ENCODE data around the gene NFATC2.

NFATC2 gene

GRCh38 chr20:51487565-51488268, 54.8 kb downstream of the NFATC2 start:
- DNase-seq (ENCODE audit: low spot score) = no peak
- TF ChIP-seq, protein P1, sequence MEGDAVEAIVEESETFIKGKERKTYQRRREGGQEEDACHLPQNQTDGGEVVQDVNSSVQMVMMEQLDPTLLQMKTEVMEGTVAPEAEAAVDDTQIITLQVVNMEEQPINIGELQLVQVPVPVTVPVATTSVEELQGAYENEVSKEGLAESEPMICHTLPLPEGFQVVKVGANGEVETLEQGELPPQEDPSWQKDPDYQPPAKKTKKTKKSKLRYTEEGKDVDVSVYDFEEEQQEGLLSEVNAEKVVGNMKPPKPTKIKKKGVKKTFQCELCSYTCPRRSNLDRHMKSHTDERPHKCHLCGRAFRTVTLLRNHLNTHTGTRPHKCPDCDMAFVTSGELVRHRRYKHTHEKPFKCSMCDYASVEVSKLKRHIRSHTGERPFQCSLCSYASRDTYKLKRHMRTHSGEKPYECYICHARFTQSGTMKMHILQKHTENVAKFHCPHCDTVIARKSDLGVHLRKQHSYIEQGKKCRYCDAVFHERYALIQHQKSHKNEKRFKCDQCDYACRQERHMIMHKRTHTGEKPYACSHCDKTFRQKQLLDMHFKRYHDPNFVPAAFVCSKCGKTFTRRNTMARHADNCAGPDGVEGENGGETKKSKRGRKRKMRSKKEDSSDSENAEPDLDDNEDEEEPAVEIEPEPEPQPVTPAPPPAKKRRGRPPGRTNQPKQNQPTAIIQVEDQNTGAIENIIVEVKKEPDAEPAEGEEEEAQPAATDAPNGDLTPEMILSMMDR (IDR thresholded peaks at IDR 0.05; ENCODE audit: extremely low read depth, missing control alignments) = no peak

GRCh38 chr20:51487076-51487475, 55.4 kb downstream of the NFATC2 start:
- DNase-seq (ENCODE audit: low spot score) = no peak
- TF ChIP-seq, protein P1 (IDR thresholded peaks at IDR 0.05; ENCODE audit: extremely low read depth, missing control alignments) = no peak

DNA sequence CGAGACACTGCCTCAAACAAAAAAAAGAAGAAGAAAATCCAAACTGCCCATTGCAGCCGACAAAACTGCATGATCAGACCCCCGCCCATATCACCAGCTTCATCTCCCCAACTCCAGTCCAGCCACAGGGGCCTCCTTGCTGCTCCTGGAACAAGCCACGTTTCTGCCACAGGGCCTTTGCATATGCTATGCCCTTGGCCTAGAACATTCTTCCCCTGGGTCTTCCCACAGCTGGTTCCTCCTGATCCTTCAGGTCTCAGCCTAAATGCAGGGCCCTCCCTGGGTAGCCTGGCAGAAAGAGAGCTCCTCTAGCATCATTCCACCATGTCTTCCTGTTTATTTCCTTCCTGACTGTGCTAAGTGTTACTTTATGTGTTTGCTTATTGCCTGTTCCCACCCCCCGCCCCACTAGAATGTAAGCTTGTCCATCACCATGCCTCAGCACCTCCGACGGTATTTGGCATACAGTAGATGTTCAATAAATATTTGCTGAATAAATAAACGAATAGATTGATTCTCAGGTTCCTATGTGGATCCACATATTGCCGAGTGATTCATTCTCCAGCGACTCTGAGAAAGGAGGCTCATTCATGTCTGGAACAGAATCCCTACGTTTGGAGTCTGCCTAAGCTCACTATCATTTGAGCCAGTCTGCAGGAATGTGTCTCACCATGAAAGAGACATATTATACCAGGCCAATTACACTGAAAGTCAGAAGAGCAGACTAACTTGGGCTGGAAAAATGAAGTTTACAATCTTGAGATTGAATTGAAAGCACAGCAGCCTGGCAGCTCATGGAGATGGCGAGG, 56.1 kb downstream of the NFATC2 start:
- TF ChIP-seq, protein P1 (IDR thresholded peaks at IDR 0.05; ENCODE audit: extremely low read depth, missing control alignments) = no peak
- DNase-seq (ENCODE audit: low spot score) = no peak

DNA sequence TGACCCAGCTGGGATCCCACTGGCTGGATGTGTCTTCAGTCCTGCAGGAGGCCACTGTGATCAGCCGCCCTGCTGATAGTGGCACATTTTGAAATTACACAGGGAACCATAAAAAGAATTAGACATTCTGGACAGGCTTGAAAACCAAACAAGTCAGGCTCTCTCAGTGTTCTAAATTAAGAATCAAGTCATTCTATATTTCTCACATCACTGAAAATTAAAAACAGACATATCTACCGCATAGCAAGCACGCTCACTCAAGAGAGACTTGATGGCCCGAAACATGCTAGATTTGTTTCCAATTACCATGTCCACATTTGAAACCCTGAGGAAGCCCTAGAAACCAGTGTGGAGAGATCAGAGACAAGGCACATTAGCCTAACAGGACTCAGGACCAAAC, 57.7 kb downstream of the NFATC2 start:
- no peak for DNase-seq (ENCODE audit: low spot score)
- TF ChIP-seq, protein P1 (IDR thresholded peaks at IDR 0.05; ENCODE audit: extremely low read depth, missing control alignments) = no peak

DNA sequence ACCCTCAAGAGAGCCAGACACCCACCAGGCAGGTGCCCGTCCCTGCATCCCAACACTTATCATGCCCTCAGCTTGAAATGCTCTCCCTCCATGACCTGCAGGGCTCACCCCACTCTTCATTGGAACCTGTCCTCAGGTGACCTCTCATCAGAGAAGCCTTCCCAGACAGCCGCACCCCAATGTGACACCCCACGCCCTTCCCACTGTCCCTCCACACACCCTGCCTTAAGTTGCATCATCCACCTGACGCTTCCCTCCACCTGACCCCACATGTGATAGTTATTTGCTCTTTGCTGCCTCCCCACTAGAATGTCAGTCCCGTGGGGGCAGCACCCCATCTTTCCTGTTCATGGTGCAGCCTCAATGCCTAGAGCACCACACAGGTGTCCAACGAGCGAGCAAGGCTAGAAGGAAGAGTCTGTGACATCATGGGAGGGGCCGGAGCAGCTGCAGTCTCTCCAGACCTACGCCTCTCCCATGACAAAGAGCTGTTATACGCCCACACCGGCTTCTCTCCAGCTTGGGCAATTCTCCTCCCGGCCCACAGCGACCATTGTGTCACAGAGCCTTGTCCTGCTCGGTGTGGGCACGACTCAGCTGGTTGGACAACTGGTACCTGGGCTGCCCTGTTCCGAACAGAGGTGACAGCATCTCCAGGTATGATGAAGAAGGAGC, 58.2 kb downstream of the NFATC2 start:
- DNase-seq (ENCODE audit: low spot score) = no peak
- TF ChIP-seq, protein P1 (IDR thresholded peaks at IDR 0.05; ENCODE audit: extremely low read depth, missing control alignments) = no peak

DNA sequence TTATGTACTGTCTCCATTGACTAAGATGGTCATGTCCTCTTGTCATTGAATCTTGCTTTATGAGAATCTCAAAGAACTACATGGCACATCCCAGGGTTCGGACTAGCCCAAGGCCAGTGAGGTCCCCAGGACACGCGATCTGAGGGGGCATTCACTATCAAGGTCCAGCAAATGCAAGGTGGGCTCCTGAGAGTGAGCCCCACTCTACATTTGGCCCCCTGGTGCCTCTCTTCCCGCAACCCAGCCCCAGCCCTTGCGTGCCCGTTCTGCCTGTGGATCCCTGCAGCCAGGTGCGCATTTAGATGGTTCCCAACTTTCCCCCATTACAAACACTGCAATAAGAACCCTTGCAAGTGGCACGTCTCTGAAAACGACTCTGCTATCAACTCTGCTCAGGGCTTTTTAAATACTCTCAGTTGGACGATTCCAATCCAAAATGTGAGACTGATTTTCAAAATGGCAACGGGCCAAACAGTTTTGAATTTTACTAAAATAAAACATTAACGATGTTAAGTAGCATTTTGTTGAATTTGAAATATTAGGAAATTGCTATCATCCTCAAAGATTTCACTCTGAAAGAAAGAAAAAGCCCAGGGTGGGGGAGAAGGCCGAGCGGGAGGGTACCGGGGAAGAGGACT, 59.6 kb downstream of the NFATC2 start:
- TF ChIP-seq, protein P1 (IDR thresholded peaks at IDR 0.05; ENCODE audit: extremely low read depth, missing control alignments) = no peak
- DNase-seq (ENCODE audit: low spot score) = no peak
